IMR-90 (cell line): ENCODE measurements around the gene EPN2.

Experiments used
- CEBPB ChIP-seq: IDR thresholded peaks from 2 replicates; pipeline ENCODE4 v1.6.1; 2012; ENCODE audit warnings: low read depth, low read length, improper control_type of control experiment
- CTCF ChIP-seq: conservative IDR thresholded peaks from 2 replicates; pipeline ENCODE4 v1.5.1; 2012; ENCODE audit warnings: mild to moderate bottlenecking, low read depth, low read length, improper control_type of control experiment
- ELK1 ChIP-seq: fragments of 150-350 bp; IDR thresholded peaks from 2 replicates; pipeline ENCODE4 v1.6.1; 2016; ENCODE audit warnings: low read depth, mild to moderate bottlenecking, low read length, moderate library complexity, borderline replicate concordance
- FOS ChIP-seq: fragments of 150-350 bp; IDR thresholded peaks from 2 replicates; pipeline ENCODE4 v1.6.1; 2016; ENCODE audit warnings: low read depth, low read length
- POLR2A ChIP-seq: IDR thresholded peaks from 2 replicates; pipeline ENCODE4 v1.6.1; 2012; ENCODE audit warnings: mild to moderate bottlenecking, low read depth, low read length
- SMC3 ChIP-seq: fragments of 150-350 bp; IDR thresholded peaks from 2 replicates; pipeline ENCODE4 v1.6.1; 2016; ENCODE audit warnings: low read depth, mild to moderate bottlenecking, antibody characterized with exemption, low read length, moderate library complexity
- USF2 ChIP-seq: fragments of 150-350 bp; IDR thresholded peaks from 2 replicates; pipeline ENCODE4 v1.6.1; 2017; ENCODE audit warnings: mild to moderate bottlenecking, antibody characterized with exemption, low read length, low read depth

GRCh38 chr17:19372011-19372370, 134.8 kb downstream of the EPN2 start:
- TF ChIP-seq CTCF, result no peak
- no peak for TF ChIP-seq USF2
- no peak for TF ChIP-seq POLR2A
- TF ChIP-seq FOS, result no peak
- TF ChIP-seq CEBPB, result no peak
- no peak for TF ChIP-seq SMC3
- no peak for TF ChIP-seq ELK1
